Stimulated activated CD4-positive, alpha-beta T cell treated with anti-CD3 and anti-CD28 coated beads, Interleukin-2, amount 100 ng/mL, for 24 hours (primary cell): ENCODE data around the gene CNNM2.
A peak's percentile ranks its signal among the peaks of the same experiment; 100 is the strongest.

ENCODE experiments used
- DNase-seq, 2 donors: peaks; one replicate each; pipeline ENCODE4 v3.0.0-alpha.2; 2020

Gene CNNM2

DNA sequence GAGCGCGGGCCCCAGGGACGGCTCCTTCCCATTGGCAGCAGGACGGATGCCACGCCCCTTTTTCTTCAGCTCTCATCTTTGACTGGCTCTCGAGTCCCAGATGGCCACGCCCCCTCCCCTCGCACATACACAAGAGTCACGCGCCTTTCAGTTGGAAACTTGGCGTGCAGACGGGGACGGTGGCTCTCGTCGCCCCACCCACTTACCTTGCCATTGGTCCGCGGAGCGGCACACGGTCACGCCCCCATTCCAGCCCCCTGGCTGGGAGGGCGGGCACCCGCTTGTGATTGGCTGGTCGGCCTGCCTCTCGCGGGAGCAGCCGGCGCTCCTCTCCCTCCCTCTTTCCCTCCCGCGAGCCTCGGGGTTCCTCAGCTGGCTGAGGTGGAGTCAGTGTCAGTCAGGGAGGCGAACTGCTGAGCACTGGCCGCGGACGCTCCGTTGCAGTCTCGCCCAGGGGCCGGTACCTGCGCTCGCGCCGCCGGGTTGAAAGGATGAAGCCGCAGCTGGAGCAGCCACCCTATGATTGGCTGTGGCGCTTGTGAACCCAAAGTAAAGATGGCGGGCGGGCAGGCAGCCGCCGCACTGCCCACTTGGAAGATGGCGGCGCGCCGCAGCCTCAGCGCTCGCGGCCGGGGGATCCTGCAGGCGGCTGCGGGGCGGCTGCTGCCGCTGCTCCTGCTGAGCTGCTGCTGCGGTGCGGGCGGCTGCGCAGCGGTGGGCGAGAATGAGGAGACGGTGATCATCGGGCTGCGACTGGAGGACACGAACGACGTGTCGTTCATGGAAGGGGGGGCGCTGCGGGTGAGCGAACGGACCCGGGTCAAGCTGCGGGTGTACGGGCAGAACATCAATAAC, at the start of gene CNNM2:
Gene CNNM2 (plus strand): TSS at position 333 of the 855 bp plus-strand sequence. CDS start 187 bp downstream, at position 520.
- peak; percentile 99 to 100 for DNase-seq

DNA sequence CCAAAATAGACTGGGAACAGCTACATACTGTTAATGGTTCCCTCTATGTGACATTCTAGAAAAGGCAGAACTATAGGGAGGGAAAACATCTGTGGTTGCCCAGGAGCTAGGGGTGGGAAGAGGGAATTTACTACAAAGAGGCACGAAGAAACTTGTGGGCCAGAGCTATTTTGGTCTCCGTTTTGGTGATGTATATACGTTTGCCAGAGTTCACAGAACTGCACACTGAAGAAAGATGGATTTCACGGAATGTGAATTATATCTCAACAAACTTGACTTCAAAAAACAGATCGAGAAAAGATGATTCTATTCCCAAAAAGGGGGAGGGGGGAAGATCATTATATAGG, 49.2 kb upstream of the CNNM2 start:
- no peak for DNase-seq

DNA sequence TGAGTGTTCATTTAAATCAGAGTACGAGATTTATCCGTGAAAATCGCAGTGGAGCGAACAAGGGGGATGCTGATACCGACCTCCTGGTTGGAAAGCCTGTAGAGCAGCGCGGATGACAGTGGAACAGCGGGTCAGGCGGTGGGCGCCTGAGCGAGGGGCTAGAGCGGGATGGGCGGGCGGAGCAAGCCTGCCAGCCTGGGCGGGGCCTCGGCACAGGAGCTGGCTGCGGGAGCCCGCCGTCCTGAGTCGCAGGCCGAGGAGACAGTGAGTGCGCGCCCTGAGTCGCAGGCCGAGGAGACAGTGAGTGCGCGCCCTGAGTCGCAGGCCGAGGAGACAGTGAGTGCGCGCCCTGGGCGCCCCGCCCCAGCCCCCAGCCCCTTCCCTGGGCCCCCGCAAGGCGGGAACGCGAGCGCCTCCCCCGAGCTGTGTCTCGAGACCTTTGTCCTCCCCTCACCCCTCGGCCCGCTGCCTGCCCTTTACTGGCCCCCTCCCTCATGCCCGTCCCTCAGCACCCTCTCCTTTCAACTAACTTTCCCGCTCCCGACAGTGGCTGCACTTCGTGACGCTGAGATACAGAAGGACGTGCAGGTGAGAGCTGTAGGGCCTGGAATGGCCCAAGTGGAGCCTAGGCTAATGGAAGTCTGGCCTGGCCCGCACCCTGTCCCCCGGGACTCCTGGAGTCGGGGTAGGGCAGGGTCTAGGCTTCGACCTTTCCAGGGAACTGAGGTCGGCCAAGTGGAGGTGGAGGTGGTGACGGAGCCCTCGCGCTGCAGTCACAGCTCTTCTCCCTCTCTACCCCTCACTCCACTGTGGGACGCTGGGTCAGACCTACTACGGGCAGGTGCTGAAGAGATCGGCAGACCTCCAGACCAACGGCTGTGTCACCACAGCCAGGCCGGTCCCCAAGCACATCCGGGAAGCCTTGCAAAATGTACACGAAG, 48.6 kb upstream of the CNNM2 start, which contains the start of gene AS3MT:
Gene AS3MT (plus strand): TSS at position 213 of the 941 bp plus-strand sequence. CDS start 123 bp downstream, at position 336.
- peak in 1 of 2 donors; percentile 44 for DNase-seq

DNA sequence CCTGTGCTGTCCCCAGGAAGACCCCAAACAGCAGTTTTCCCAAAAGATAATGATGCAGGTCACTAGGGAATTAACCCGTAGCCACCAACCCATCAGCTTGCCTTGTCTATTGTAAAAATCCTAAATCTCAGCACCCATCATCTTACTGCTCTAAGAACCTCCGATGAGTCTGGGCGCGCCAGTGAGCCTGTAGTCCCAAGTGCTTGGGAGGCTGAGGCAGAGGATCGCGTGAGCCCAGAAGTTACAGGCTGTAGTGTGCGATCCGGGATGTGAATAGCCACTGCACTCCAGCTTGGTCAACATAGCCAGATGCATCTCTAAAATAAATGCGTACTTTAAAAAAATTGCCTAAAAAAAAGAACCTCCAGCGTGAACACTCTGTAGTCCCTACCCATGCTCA, 47.9 kb upstream of the CNNM2 start:
- no peak for DNase-seq

DNA sequence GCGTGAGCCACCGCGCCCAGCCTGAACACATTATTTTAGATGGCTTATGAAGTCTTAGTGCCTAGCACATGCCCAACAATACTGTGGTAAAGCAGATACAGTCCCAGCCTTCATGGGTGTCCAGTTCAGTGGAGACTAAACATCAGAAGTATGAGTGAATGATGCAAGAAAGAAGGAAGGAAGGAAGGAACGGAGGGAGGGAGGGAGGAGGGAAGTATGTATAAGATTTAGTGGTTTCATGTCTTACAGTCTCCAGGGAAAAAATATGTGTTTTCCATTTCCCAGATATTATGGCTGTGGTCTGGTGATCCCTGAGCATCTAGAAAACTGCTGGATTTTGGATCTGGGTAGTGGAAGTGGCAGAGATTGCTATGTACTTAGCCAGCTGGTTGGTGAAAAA, 45.9 kb upstream of the CNNM2 start:
- no peak for DNase-seq

DNA sequence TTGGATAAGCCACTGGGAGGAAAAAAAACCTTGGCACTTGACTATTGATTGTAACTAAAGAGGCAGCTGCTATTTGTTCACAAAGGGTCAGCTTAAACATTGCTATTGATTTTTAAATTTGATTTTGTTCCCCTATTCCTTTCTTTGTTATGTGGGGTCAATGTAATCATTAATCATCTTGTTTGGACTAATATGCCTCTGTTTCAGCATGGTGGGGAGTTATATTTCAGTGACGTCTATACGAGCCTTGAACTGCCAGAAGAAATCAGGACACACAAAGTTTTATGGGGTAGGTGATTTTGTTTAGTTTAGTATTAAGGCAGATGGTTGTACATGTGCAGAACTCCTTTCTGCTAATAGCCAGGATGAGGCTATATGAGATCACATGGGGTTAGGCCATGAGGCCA, 41.3 kb upstream of the CNNM2 start:
- no peak for DNase-seq

DNA sequence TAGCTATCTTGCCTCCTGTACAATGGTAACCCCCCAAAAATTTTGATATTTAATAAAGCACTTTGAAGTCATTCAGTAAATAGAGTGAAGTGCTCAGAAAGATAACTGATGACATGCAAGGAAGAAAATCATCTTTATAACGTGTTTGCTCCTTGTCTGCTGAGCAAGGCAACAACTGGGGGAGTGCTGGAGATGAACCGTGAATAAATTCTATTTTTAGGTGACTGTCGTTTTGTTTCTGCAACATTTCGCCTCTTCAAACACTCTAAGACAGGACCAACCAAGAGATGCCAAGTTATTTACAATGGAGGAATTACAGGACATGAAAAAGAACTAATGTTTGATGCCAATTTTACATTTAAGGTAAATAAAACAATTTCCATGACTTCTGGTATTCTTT, 39.5 kb upstream of the CNNM2 start:
- DNase-seq: no peak

DNA sequence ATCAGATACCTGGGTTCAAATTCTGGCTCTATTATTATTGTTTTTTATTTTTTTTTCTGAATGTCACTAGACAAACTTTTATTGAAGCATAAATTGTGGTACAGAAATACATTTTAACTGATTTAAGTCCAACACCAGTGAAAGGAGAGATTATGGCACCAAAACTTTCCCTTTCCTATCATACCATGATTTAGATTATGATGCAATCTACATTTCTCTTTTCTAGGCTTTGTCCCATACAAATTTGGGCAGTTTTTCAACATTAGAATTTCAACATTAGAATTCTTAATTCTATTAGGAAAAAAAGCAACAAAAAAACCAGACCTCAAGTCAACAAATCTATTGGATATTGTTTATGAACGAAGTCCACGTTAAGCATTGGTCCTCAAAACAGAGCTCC, 37.8 kb upstream of the CNNM2 start:
- DNase-seq: no peak

DNA sequence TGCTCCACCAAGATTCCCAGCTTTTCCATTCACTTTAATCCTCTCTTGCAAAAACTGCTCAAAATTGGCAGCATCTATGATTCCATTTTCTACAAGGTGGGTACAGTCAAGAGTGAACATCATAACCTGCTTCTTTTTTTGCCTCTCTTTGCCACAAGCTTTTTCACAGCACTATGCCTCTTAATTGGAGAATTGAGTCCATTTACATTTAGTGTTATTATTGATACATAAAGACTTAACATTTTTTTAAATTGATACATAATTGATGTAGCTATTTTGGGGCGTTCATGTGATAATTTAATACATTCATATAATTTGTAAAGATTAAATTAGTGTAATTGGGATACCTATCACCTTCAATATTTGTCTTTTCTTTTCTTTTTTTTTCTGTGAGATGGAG, 30.0 kb upstream of the CNNM2 start:
- DNase-seq: no peak

DNA sequence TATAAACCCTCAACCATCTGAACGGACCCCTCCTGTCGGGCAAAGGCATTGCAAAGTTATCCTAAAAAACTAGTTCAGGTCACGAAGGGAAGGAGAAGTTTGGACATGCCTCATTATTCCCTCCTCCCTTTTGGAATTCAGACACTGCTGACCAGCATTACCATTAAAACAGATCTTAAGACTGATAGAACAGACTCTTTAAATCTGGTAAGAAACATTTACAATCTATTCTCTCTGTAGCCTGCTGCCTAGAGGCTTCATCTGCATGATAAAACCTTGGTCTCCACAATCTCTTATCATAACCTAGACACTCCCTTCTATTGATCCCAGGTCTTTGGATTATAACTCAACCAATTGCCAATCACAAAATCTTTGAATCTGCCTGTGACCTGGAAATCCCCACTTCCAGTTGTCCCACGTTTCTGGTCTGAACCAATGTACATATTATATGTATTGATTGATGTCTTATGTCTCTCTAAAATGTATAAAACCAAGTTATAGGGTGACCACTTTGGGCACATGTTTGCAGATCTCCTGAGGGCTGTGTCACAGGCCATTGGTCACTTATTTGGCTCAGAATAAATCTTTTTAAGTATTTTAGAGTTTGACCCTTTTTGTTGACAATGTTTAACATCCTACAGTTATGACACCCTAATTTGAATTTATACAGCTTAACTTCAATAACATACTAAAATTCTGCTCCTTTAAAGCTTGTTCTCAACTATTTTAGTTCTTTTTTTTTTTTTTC, 23.5 kb upstream of the CNNM2 start:
- DNase-seq: no peak

DNA sequence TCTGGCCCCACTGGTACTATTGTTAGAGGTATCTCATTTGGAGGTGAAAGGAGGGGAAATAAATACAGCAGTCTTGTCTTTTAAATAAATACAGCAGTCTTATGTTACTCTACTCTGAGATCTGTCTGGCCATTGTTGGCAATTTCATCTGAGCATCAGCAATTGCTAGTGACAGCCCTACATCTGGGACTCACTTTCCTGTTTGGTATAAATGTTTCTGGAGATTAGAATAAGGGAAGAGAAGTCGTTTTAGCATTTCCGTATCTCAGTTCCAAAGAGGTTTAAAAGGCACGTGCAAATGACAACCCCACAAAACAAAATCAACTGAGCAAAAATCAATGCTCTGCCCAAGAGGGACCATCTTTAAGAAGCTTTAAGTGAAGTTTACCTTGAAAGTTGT, 18.1 kb upstream of the CNNM2 start:
- DNase-seq: no peak

DNA sequence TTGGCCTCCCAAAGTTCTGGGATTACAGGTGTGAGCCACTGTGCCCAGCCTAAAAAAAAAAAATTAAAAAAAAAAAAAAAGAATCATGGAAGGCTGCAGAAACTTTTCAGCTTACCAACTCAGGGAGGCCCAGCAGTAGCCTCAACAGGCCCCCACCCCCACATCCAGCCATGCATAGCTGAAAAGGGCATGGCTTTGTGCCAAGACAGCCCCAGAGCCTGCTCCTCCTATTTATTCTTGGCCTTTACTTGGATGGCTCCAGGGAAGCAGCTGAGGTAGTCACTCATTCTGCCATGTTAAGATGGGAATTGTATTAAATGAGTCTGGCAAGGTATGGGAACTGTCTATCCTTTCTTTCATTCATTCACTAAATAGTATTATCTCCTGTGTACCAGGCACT, 13.7 kb upstream of the CNNM2 start:
- no peak for DNase-seq

DNA sequence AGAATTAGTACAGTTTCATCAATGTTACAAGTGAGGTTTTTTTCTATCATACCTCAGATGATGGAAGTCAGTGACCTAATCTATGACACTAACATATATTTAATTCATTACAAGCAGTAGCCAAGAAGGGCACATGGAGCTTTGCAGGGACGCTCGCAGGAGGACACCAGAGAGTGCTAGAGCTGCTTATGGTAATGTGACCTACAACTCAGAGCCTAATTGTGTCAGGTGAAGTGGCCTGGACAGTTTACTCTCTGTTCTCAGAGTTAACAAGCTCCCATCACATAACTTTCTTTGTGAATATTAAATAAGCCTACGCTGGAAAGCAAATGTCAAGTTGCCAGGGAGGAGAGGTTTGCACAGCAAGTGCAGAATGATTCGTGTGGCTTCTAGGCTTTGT, 11.6 kb upstream of the CNNM2 start:
- no peak for DNase-seq

DNA sequence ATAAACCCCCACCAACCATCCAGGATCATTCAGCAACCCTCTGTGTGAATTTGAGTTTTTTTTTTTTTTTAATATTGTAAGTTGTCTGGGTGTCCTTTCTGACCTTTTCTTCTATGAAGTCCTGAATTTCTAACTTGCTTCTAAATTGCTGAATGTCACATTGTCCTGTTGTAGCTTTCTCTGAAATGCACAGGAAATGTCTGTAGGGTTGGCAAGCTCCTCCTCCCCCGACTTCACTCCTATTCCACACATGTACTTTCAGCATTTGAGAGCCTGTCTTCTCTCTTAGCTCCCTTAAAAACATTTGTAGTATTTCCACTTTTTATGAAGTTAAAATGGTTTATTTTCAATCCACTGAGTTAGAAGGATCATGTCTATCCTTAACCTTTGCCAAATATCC, 3.3 kb upstream of the CNNM2 start:
- no peak for DNase-seq

DNA sequence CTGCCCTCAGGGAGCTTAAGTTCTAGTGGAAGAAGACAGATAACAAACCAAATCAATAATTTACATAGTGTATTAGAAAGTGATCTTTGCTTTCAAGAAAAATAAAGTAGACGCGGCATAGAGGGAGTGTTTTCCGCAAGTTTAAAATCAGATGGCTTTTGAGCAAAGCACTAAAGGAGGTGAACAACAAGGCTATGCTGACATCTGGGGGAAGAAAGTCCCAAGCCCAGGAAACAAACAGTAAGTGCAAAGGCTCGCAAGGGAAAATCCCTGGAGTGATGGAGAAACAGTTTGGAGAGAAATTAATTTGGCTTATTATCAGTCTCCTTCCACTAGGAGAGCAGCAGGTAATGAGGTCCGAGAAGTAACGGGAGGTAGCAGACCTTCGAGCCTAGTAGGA, 1.9 kb upstream of the CNNM2 start:
- DNase-seq: no peak

DNA sequence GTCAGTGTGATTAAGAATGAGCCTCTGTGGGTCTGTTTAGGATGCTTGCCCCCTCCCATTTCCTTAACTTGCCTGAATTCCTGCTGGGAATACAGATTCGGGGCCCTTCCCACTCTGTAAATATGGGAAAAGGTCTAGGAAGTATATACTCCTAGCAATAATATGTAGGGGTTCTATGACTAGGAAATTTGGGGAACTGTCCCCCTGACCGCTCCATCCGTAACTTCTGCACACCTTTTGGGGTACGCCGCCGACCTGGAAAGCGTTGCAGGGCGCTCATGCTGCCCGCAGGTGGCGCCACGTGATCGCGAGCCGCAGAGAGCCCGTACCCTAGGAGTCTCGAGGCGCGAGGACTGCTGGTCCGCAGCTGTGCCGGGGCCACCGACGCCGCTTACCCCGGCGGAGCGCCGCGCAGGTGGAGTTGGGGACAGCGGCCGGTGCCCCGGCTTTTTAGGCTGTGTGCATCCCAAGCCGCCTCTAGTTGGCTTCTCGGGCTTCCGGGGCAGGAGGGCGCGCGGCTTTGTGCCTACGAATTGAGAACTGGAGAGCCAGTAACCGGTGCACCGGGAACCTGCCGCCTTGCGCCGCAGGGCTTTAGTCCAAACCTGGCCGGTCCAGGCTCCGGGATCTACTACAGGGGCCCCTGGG, 656 bp upstream of the CNNM2 start:
- DNase-seq: peak; percentile 85 to 87

DNA sequence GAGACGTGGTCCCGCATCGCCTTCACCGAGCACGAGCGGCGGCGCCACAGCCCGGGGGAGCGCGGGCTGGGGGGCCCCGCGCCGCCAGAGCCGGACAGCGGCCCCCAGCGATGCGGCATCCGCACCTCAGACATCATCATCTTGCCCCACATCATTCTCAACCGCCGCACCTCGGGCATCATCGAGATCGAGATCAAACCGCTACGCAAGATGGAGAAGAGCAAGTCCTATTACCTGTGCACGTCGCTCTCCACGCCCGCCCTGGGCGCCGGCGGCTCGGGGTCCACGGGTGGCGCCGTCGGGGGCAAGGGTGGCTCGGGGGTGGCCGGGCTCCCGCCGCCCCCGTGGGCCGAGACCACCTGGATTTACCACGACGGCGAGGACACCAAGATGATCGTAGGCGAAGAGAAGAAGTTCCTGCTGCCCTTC, 737 bp downstream of the CNNM2 start:
- DNase-seq: peak; percentile 46 to 48

DNA sequence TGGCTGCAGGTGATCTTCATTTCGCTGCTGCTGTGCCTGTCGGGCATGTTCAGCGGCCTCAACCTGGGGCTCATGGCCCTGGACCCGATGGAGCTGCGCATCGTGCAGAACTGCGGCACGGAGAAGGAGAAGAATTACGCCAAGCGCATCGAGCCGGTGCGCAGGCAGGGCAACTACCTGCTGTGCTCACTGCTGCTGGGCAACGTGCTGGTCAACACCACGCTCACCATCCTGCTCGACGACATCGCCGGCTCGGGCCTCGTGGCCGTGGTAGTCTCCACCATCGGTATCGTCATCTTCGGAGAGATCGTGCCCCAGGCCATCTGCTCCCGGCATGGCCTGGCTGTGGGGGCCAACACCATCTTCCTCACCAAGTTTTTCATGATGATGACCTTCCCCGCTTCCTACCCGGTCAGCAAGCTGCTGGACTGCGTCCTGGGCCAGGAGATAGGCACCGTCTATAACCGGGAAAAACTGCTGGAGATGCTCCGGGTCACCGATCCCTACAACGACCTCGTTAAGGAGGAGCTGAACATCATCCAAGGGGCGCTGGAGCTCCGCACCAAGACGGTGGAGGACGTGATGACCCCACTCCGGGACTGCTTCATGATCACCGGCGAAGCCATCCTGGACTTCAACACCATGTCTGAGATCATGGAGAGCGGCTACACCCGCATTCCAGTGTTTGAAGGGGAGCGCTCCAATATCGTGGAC, 1.3 kb downstream of the CNNM2 start:
- peak in 1 of 2 donors; percentile 25 for DNase-seq

DNA sequence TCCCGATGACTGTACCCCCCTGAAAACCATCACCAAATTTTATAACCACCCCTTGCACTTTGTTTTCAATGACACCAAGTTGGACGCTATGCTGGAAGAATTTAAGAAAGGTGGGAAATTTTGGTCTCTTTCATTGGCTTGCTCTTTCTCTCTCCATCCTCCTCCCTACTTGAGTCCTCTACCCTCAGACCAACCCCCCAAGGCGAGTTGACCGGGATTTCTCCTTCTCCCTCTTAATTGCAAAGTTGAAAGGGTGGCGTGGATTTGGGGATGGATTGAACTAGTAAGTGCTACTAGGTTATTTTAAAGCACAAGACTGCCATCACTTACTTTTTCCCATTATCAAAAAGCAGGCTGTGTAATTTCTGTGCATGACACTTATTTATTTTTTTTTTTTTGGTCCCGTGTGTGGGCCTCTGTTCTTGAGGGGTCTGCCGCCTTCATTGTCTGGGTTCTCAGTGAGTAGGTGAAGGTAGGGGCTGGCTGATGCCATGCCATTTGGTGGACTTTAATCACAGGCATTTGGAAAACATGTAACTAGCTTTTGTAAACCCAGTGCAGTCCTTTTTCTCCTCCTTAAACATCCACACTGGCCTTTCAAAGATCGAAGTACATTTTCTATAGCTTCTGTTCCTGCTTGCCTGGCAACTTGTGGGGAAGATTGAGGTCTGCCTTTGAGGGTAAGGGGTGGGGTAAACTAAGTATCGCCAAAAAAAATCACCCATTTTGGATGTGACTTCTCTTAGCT, 2.1 kb downstream of the CNNM2 start:
- no peak for DNase-seq

DNA sequence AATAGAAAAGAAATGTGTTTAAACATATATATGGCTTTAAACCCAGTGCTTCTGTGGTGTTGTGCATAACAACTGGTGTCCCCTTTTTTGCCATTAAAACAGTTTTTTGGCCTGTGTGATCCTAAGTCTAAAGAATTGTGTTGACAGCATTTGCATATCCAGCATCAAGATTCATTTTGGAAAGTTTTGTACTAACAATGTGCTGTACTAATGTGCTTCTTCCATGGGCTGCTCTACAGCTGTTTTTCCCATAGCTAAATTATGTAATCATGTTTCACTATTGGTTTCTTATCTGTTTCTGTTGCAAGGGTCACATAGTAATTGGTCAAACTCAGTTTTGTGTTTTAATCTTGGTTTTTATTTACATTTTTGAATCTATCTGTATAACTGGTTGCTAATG, 5.5 kb downstream of the CNNM2 start:
- no peak for DNase-seq

DNA sequence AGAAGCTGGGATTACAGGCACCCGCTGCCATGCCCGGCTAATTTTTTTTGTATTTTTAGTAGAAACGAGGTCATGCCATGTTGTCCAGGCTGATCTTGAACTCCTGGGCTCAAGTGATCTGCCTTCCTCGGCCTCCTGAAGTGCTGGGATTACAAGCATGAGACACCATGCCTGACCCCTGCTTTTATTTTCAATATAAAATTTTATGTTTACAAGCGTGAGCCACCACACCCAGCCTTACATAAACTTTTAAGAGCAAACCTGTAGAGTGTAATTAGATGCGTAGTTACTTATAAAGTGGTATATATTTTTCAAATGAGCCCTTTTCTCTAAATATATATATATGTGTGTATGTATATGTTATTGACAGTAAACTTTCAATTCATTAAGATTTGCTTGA, 8.7 kb downstream of the CNNM2 start:
- no peak for DNase-seq
